ENCODE results near the gene ZFYVE26. TPM values are rescaled to one million over a fixed set of nuclear protein-coding genes. Genes with fewer than 3 reads are reported as not detected.

Gene ZFYVE26
- total and polyA plus RNA-seq, 2 of the 8 experiments (the other 6 are each of a cell fraction or from before 2014, with no cell fraction given): 13.0 to 23.3 TPM

GRCh38 chr14:67718265-67718664 lies 98.1 kb downstream of the ZFYVE26 start:
- Histone ChIP-seq H3K36me3 (ENCODE audit: control insufficient read depth in 2 of 4, insufficient read depth in 4 of 4, low read length in 3 of 4) (no peaks in the 10 kb centered on the region), H3K4ac (replicated peaks; ENCODE audit: insufficient read length, low read depth, low read length) (no peak overlapping the region), H3K4me2 (ENCODE audit: insufficient read depth in 1 of 2, low read depth in 2 of 2, low read length in 2 of 2) (no peak overlapping the region), H2BK12ac (ENCODE audit: low read depth, low read length) (no peak overlapping the region), H3K18ac (ENCODE audit: extremely low read depth, low read length) (no peak overlapping the region), H3K4me3 (ENCODE audit: extremely low read depth in 1 of 4, insufficient read depth in 2 of 4, low read depth in 3 of 4, low read length in 4 of 4) (no peak overlapping the region), H3K23ac (ENCODE audit: insufficient read length) (no peak overlapping the region), H4K91ac (replicated peaks; ENCODE audit: insufficient read length, low read length) (no peak overlapping the region), H3K27ac (ENCODE audit: low read depth, low read length) (no peak overlapping the region), H3K27me3 (replicated peaks in 1 of 4; ENCODE audit: control insufficient read depth in 3 of 4, extremely low read depth in 1 of 4, insufficient read depth in 3 of 4, low read length in 3 of 4) (no peaks in the 10 kb centered on the region), H2BK120ac (replicated peaks; ENCODE audit: low read depth, low read length) (no peak overlapping the region), H3K9ac (replicated peaks in 1 of 4; ENCODE audit: extremely low read depth in 1 of 4, low read depth in 3 of 4, low read length in 3 of 4) (no peak overlapping the region), H3K79me1 (ENCODE audit: low read depth, low read length) (no peaks in the 10 kb centered on the region), H3K79me2 (ENCODE audit: control insufficient read depth in 1 of 2, insufficient read depth in 2 of 2, low read length in 2 of 2) (no peaks in the 10 kb centered on the region), H2BK5ac (ENCODE audit: low read depth, low read length) (no peak overlapping the region), H4K20me1 (replicated peaks in 1 of 2; ENCODE audit: control insufficient read depth in 1 of 2, insufficient read depth in 2 of 2, low read length in 2 of 2) (no peaks in the 10 kb centered on the region), H2BK20ac (ENCODE audit: low read length) (no peak overlapping the region), H3K23me2 (ENCODE audit: low read depth, low read length) (no peaks in the 10 kb centered on the region), H2AK5ac (ENCODE audit: low read depth, low read length) (no peak overlapping the region), H2AFZ (ENCODE audit: low read length) (no peak overlapping the region), H4K5ac (ENCODE audit: insufficient read length, low read depth, low read length) (no peak overlapping the region), H2BK15ac (ENCODE audit: low read length) (no peak overlapping the region), H3K14ac (ENCODE audit: insufficient read length) (no peak overlapping the region), H3K9me3 (ENCODE audit: insufficient read depth in 2 of 2, low read depth in 1 of 2, low read length in 1 of 2) (no peaks in the 10 kb centered on the region), H3K4me1 (replicated peaks in 1 of 4; ENCODE audit: control insufficient read depth in 3 of 4, insufficient read depth in 4 of 4, low read length in 3 of 4) (no peaks in the 10 kb centered on the region; a peak in 1 of 7 replicates), H3K56ac (replicated peaks; ENCODE audit: insufficient read length, low read depth, low read length) (no peak overlapping the region), H4K8ac (ENCODE audit: extremely low read depth, insufficient read depth, low read length) (no peak overlapping the region)
- 85% methylated on average over 2 of the region's 2 CpGs; no CpG with 5 or more reads in 1 of the 2 experiments for WGBS, 2 experiments (ENCODE audit: extremely low coverage in 1 of 2, insufficient coverage in 1 of 2, insufficient read length in 1 of 2, insufficient replicate concordance in 2 of 2, low coverage in 1 of 2, low lambda C conversion rate in 2 of 2, missing lambda C conversion rate in 1 of 2)
- ChIA-PET POLR2A (ENCODE audit: partially characterized antibody) (no interaction called here), CTCF (ENCODE audit: partially characterized antibody) (interaction anchor here (0.5 to 2.0 kb wide), 4 partner anchors 10 to 191 kb away, joined by 4 to 6 read pairs (median 6); no protein-coding TSS in a partner anchor)
- TF ChIP-seq SP2 (IDR thresholded peaks at IDR 0.05; ENCODE audit: low read length): no peak
- TF ChIP-seq, protein P1, sequence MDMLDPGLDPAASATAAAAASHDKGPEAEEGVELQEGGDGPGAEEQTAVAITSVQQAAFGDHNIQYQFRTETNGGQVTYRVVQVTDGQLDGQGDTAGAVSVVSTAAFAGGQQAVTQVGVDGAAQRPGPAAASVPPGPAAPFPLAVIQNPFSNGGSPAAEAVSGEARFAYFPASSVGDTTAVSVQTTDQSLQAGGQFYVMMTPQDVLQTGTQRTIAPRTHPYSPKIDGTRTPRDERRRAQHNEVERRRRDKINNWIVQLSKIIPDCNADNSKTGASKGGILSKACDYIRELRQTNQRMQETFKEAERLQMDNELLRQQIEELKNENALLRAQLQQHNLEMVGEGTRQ (IDR thresholded peaks at IDR 0.05; ENCODE audit: low read length): no peak
- no peak for TF ChIP-seq CHD1 (IDR thresholded peaks at IDR 0.05; ENCODE audit: low read depth, low read length)
- TF ChIP-seq SAP30 (IDR thresholded peaks at IDR 0.05; ENCODE audit: insufficient read depth, insufficient replicate concordance, low read length): no peak
- FAIRE-seq: no peak
- DNase-seq (ENCODE audit: low read depth in 1 of 2, low spot score in 2 of 2): no peak

All from H1 (cell line).